MM.1S (cell line): ENCODE results near the gene OPALIN.

ENCODE experiments used
- DNase-seq: peaks from one replicate; pipeline ENCODE4 v3.0.0-alpha.2; 2015
- H2AFZ ChIP-seq: fragments of 300-600 bp; sonication (generic); 2 replicates; pipeline ENCODE4 v1.6.0; 2016; ENCODE audit warnings: antibody characterized with exemption, low read length
- H3F3A ChIP-seq: fragments of 300-600 bp; sonication (generic); 2 replicates; pipeline ENCODE4 v1.6.1; 2016; ENCODE audit warnings: mild to moderate bottlenecking, antibody characterized with exemption, low read length, moderate library complexity, mixed read lengths; ENCODE audit not compliant: insufficient read depth
- H3K27ac ChIP-seq: fragments of 300-600 bp; sonication (generic); 2 replicates; pipeline ENCODE4 v1.5.1; 2016; ENCODE audit warnings: mild to moderate bottlenecking, low read length
- H3K27me3 ChIP-seq: fragments of 300-600 bp; sonication (generic); replicated peaks from 2 replicates; pipeline ENCODE4 v1.6.0; 2016; ENCODE audit warnings: low read length; ENCODE audit not compliant: insufficient read depth
- H3K36me3 ChIP-seq: fragments of 300-600 bp; sonication (generic); replicated peaks from 2 replicates; pipeline ENCODE4 v1.6.1; 2016; ENCODE audit warnings: mild to moderate bottlenecking, low read length, mixed read lengths; ENCODE audit not compliant: insufficient read depth
- H3K4me1 ChIP-seq: fragments of 300-600 bp; sonication (generic); 2 replicates; pipeline ENCODE4 v1.6.1; 2016; ENCODE audit warnings: low read length, mixed read lengths
- H3K4me2 ChIP-seq: fragments of 300-600 bp; sonication (generic); 2 replicates; pipeline ENCODE4 v1.6.0; 2016; ENCODE audit warnings: low read depth, low read length
- H3K4me3 ChIP-seq: fragments of 300-600 bp; sonication (generic); 2 replicates; pipeline ENCODE4 v1.5.1; 2016; ENCODE audit warnings: low read length, mixed read lengths
- H3K79me2 ChIP-seq: fragments of 300-600 bp; sonication (generic); 2 replicates; pipeline ENCODE4 v1.6.1; 2016; ENCODE audit warnings: mixed run types, low read length, mixed read lengths
- H3K9ac ChIP-seq: fragments of 300-600 bp; sonication (generic); 2 replicates; pipeline ENCODE4 v1.6.1; 2016; ENCODE audit warnings: low read length, mixed read lengths
- H3K9me2 ChIP-seq: fragments of 300-600 bp; sonication (generic); replicated peaks from 2 replicates; pipeline ENCODE4 v1.6.1; 2016; ENCODE audit warnings: mild to moderate bottlenecking, low read length, mixed read lengths; ENCODE audit not compliant: insufficient read depth
- H3K9me3 ChIP-seq: fragments of 300-600 bp; sonication (generic); replicated peaks from 2 replicates; pipeline ENCODE4 v1.6.1; 2016; ENCODE audit warnings: mild to moderate bottlenecking, low read length, mixed read lengths; ENCODE audit not compliant: insufficient read depth
- H4K20me1 ChIP-seq: fragments of 300-600 bp; sonication (generic); 2 replicates; pipeline ENCODE4 v1.6.1; 2016; ENCODE audit warnings: mild to moderate bottlenecking, low read length, moderate library complexity, mixed read lengths; ENCODE audit not compliant: insufficient read depth
- CTCF ChIP-seq: fragments of 300-600 bp; sonication (generic); IDR thresholded peaks from 2 replicates; pipeline ENCODE4 v1.5.1; 2016; ENCODE audit warnings: antibody characterized with exemption, low read length, mixed read lengths
- EZH2 ChIP-seq: fragments of 300-600 bp; sonication (generic); optimal IDR thresholded peaks from 2 replicates; pipeline ENCODE3; 2017; ENCODE audit warnings: low read depth, mild to moderate bottlenecking, antibody characterized with exemption, low read length, mixed read lengths
- EZH2phosphoT487 ChIP-seq: fragments of 300-600 bp; sonication (generic); IDR thresholded peaks from 2 replicates; pipeline ENCODE4 v1.6.1; 2018; ENCODE audit warnings: antibody characterized with exemption, low read length

The OPALIN gene

GRCh38 chr10:96301616-96302015, 57.2 kb downstream of the OPALIN start:
- H3K4me1 ChIP-seq: 0 out of 2 replicates have a peak, but pooled peaks cover 2% of the 10 kb centered on the region
- H3F3A ChIP-seq: no peaks in the 10 kb centered on the region
- no peak overlapping the region for H3K9ac ChIP-seq
- H3K4me3 ChIP-seq: no peak overlapping the region
- no peak for TF ChIP-seq CTCF
- no peak for TF ChIP-seq EZH2
- no peak for TF ChIP-seq EZH2phosphoT487
- no peak overlapping the region for H2AFZ ChIP-seq
- no peaks in the 10 kb centered on the region for H3K36me3 ChIP-seq
- no peak overlapping the region for H3K27ac ChIP-seq
- H3K4me2 ChIP-seq: no peak overlapping the region
- H3K79me2 ChIP-seq: no peaks in the 10 kb centered on the region
- no peak for DNase-seq
- no peaks in the 10 kb centered on the region for H3K27me3 ChIP-seq
- H3K9me3 ChIP-seq: no peaks in the 10 kb centered on the region
- H4K20me1 ChIP-seq: no peaks in the 10 kb centered on the region
- H3K9me2 ChIP-seq: no peaks in the 10 kb centered on the region

- Histone ChIP-seq H3K4me1 (peaks cover 17% of the 10 kb centered on the region), H3F3A (no peaks in the 10 kb centered on the region), H3K9me2 (no peaks in the 10 kb centered on the region), H3K4me3 (no peak overlapping the region), H3K79me2 (no peaks in the 10 kb centered on the region), H3K9ac (no peak overlapping the region), H3K27ac (no peak overlapping the region), H3K4me2 (peak overlapping the region; percentile 27), H2AFZ (no peak overlapping the region), H3K9me3 (no peaks in the 10 kb centered on the region), H3K36me3 (no peaks in the 10 kb centered on the region), H3K27me3 (no peaks in the 10 kb centered on the region), H4K20me1 (no peaks in the 10 kb centered on the region)
- TF ChIP-seq CTCF: no peak
- no peak for TF ChIP-seq EZH2phosphoT487
- TF ChIP-seq EZH2: no peak
- peak; percentile 25 for DNase-seq
These were observed 59.4 kb downstream of the OPALIN start for GRCh38 chr10:96299383-96299782.

GRCh38 chr10:96298362-96298761, 60.4 kb downstream of the OPALIN start:
- no peaks in the 10 kb centered on the region for H3K79me2 ChIP-seq
- H3F3A ChIP-seq: no peaks in the 10 kb centered on the region
- H3K27ac ChIP-seq: no peak overlapping the region
- DNase-seq: no peak
- H4K20me1 ChIP-seq: no peaks in the 10 kb centered on the region
- H3K27me3 ChIP-seq: no peaks in the 10 kb centered on the region
- no peak overlapping the region for H3K4me3 ChIP-seq
- H2AFZ ChIP-seq: no peak overlapping the region
- H3K9me3 ChIP-seq: no peaks in the 10 kb centered on the region
- peaks cover 17% of the 10 kb centered on the region for H3K4me1 ChIP-seq
- no peak overlapping the region for H3K9ac ChIP-seq
- H3K36me3 ChIP-seq: no peaks in the 10 kb centered on the region
- H3K9me2 ChIP-seq: no peaks in the 10 kb centered on the region
- TF ChIP-seq EZH2phosphoT487 (no peak), CTCF (no peak), EZH2 (no peak)
- H3K4me2 ChIP-seq: no peak overlapping the region
